ENCODE results near the gene KRT85. TPM values are rescaled to one million over a fixed set of nuclear protein-coding genes. Genes with fewer than 3 reads are reported as not detected.

The KRT85 gene
- total RNA-seq, 1 donor from 2014 or later, result not detected

DNA sequence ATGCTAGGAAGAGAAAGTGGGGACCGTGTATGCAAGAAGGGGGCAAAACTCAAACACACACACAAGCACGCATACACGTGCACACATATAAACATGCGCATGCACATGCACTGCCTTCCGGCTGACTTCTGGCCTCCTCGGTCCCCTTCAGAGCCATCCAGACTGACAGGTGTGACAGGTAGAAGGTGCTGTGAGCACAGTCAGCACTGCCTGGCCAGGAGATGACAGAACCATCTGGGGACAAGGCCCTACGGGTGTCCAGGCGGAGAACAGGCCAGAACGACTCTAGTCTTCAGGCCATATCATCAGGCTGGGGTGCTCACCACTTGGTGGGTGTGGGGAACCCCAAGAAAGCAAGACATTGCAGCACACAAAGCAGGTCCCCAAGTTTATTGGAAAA is 53.4 kb downstream of the KRT85 start:
- H3K9me3 ChIP-seq (ENCODE audit: low read depth), result no peaks in the 10 kb centered on the region
- H3F3A ChIP-seq (ENCODE audit: low read depth), result no peaks in the 10 kb centered on the region
- no peak overlapping the region for H3K4me3 Mint-ChIP-seq
- H3K36me3 ChIP-seq, result no peaks in the 10 kb centered on the region
- no peak overlapping the region for H3K4me2 ChIP-seq
- H3K9ac ChIP-seq, result no peak overlapping the region
- H3K4me1 ChIP-seq, result peaks cover 10% of the 10 kb centered on the region
- peaks cover 34% of the 10 kb centered on the region for H3K27me3 ChIP-seq
- H3K27ac Mint-ChIP-seq, result peak overlapping the region; percentile 14
- no peak overlapping the region for H3K4me3 ChIP-seq
- TF ChIP-seq EZH2phosphoT487 (IDR thresholded peaks at IDR 0.05) (no peak), EZH2 (IDR thresholded peaks at IDR 0.05) (no peak)
- TF ChIP-seq, protein P1, sequence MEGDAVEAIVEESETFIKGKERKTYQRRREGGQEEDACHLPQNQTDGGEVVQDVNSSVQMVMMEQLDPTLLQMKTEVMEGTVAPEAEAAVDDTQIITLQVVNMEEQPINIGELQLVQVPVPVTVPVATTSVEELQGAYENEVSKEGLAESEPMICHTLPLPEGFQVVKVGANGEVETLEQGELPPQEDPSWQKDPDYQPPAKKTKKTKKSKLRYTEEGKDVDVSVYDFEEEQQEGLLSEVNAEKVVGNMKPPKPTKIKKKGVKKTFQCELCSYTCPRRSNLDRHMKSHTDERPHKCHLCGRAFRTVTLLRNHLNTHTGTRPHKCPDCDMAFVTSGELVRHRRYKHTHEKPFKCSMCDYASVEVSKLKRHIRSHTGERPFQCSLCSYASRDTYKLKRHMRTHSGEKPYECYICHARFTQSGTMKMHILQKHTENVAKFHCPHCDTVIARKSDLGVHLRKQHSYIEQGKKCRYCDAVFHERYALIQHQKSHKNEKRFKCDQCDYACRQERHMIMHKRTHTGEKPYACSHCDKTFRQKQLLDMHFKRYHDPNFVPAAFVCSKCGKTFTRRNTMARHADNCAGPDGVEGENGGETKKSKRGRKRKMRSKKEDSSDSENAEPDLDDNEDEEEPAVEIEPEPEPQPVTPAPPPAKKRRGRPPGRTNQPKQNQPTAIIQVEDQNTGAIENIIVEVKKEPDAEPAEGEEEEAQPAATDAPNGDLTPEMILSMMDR (IDR thresholded peaks at IDR 0.05), result no peak
- no peaks in the 10 kb centered on the region for H3K79me2 ChIP-seq (ENCODE audit: low read depth)
- H2AFZ ChIP-seq (replicated peaks), result no peak overlapping the region
- peaks cover 22% of the 10 kb centered on the region for H3K27me3 Mint-ChIP-seq (ENCODE audit: insufficient read depth, low read depth)
- H3K4me1 Mint-ChIP-seq, result peaks cover 1% of the 10 kb centered on the region
- H3K9me3 Mint-ChIP-seq, result no peaks in the 10 kb centered on the region
- no peaks in the 10 kb centered on the region for H3K36me3 Mint-ChIP-seq
- no peaks in the 10 kb centered on the region for H4K20me1 ChIP-seq (ENCODE audit: low read depth)
- DNase-seq (ENCODE audit: low spot score), result no peak
- H3K27ac ChIP-seq, result no peak overlapping the region

DNA sequence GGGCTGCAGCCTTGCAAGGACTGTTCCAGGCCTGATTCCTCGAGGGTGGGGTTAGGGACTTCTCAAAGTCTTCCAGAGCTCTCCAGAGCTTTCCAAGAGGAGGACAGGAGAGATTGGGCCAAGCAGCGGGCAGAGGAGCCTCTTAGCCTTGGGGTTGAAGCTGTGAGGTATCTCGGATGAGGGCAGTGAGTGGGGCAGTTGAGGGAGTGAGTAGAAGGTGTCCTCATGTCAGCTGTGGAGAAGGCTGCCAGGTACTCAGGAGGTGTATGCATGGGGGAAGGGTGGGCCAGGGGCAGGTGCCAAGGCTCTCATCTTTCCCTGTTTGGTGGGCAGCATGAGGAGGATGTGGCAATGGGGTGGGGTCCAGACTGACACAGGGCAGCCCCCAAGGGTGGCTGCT is 53.8 kb downstream of the KRT85 start:
- H3K4me1 Mint-ChIP-seq, result peaks cover 5% of the 10 kb centered on the region
- H3K36me3 Mint-ChIP-seq, result no peaks in the 10 kb centered on the region
- Histone ChIP-seq H3K27ac (no peak overlapping the region), H3K27me3 (peaks cover 38% of the 10 kb centered on the region), H3K4me1 (peaks cover 10% of the 10 kb centered on the region), H3F3A (ENCODE audit: low read depth) (no peaks in the 10 kb centered on the region), H3K4me2 (no peak overlapping the region), H2AFZ (replicated peaks) (no peak overlapping the region), H3K4me3 (no peak overlapping the region), H3K79me2 (ENCODE audit: low read depth) (no peaks in the 10 kb centered on the region), H4K20me1 (ENCODE audit: low read depth) (no peaks in the 10 kb centered on the region), H3K9ac (no peak overlapping the region), H3K36me3 (no peaks in the 10 kb centered on the region), H3K9me3 (ENCODE audit: low read depth) (no peaks in the 10 kb centered on the region)
- H3K9me3 Mint-ChIP-seq, result no peaks in the 10 kb centered on the region
- H3K27me3 Mint-ChIP-seq (ENCODE audit: insufficient read depth, low read depth), result peaks cover 26% of the 10 kb centered on the region
- no peak for DNase-seq (ENCODE audit: low spot score)
- TF ChIP-seq EZH2 (IDR thresholded peaks at IDR 0.05), result no peak
- TF ChIP-seq EZH2phosphoT487 (IDR thresholded peaks at IDR 0.05), result no peak
- TF ChIP-seq, protein P1 (IDR thresholded peaks at IDR 0.05), result no peak
- peak overlapping the region; percentile 14 for H3K27ac Mint-ChIP-seq
- H3K4me3 Mint-ChIP-seq, result no peak overlapping the region

DNA sequence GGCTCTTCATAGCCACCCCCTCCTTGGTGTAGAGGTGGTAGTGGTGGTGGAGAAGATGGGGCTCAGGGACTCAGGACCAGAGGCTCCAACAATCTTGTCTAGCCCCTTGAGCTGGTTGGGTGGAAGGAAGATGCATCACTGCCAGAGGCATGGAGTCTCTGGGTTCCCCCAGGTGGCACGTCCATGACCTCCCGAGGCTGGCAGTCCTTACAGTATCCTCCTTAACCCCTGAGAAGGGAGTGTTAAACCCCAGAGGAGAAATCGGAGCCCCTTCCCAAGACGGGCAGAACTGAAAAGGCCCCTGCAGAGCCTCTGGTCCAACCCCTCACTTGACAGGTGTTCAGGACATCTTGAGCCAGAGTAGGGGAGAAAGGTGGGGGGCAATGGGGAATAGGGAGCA is 55.2 kb downstream of the KRT85 start:
- Histone ChIP-seq H3K4me3 (no peak overlapping the region), H3K4me2 (no peak overlapping the region), H3K79me2 (ENCODE audit: low read depth) (no peaks in the 10 kb centered on the region), H2AFZ (replicated peaks) (no peak overlapping the region), H3K27me3 (peaks cover 52% of the 10 kb centered on the region), H3K27ac (no peak overlapping the region), H4K20me1 (ENCODE audit: low read depth) (no peaks in the 10 kb centered on the region), H3K36me3 (no peaks in the 10 kb centered on the region), H3K9me3 (ENCODE audit: low read depth) (no peaks in the 10 kb centered on the region), H3K9ac (no peak overlapping the region), H3F3A (ENCODE audit: low read depth) (no peaks in the 10 kb centered on the region), H3K4me1 (peaks cover 15% of the 10 kb centered on the region)
- TF ChIP-seq, protein P1 (IDR thresholded peaks at IDR 0.05), result no peak
- no peak for TF ChIP-seq EZH2phosphoT487 (IDR thresholded peaks at IDR 0.05)
- no peak for TF ChIP-seq EZH2 (IDR thresholded peaks at IDR 0.05)
- peaks cover 15% of the 10 kb centered on the region for H3K4me1 Mint-ChIP-seq
- no peak overlapping the region for H3K27ac Mint-ChIP-seq
- H3K4me3 Mint-ChIP-seq, result no peak overlapping the region
- peaks cover 36% of the 10 kb centered on the region for H3K27me3 Mint-ChIP-seq (ENCODE audit: insufficient read depth, low read depth)
- no peaks in the 10 kb centered on the region for H3K9me3 Mint-ChIP-seq
- H3K36me3 Mint-ChIP-seq, result no peaks in the 10 kb centered on the region
- no peak for DNase-seq (ENCODE audit: low spot score)

Data from neural progenitor cell (in vitro differentiated cells).